Measurements from ENCODE around the gene PPAN.

DNA sequence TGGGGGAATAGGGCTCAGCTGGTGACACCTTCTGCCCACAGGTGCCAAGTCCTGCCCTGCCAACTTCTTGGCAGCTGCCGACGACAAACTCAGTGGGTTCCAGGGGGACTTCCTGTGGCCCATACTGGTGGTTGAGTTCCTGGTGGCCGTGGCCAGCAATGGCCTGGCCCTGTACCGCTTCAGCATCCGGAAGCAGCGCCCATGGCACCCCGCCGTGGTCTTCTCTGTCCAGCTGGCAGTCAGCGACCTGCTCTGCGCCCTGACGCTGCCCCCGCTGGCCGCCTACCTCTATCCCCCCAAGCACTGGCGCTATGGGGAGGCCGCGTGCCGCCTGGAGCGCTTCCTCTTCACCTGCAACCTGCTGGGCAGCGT, 7.4 kb downstream of the PPAN start:
- TF ChIP-seq, protein P1, sequence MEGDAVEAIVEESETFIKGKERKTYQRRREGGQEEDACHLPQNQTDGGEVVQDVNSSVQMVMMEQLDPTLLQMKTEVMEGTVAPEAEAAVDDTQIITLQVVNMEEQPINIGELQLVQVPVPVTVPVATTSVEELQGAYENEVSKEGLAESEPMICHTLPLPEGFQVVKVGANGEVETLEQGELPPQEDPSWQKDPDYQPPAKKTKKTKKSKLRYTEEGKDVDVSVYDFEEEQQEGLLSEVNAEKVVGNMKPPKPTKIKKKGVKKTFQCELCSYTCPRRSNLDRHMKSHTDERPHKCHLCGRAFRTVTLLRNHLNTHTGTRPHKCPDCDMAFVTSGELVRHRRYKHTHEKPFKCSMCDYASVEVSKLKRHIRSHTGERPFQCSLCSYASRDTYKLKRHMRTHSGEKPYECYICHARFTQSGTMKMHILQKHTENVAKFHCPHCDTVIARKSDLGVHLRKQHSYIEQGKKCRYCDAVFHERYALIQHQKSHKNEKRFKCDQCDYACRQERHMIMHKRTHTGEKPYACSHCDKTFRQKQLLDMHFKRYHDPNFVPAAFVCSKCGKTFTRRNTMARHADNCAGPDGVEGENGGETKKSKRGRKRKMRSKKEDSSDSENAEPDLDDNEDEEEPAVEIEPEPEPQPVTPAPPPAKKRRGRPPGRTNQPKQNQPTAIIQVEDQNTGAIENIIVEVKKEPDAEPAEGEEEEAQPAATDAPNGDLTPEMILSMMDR (IDR thresholded peaks at IDR 0.05; ENCODE audit: poor library complexity): no peak
- TF ChIP-seq EZH2 (IDR thresholded peaks at IDR 0.05; ENCODE audit: borderline replicate concordance) (no peak), EZH2phosphoT487 (IDR thresholded peaks at IDR 0.05; ENCODE audit: low read depth, severe bottlenecking, unreplicated experiment) (no peak)
